ENCODE data around the gene LRRC59.
A peak's percentile ranks its signal among the peaks of the same experiment; 100 is the strongest.
"Not testable (repeated sequence)": the region's sequence is repeated elsewhere in the genome, so short reads cannot be mapped to it uniquely, and the experiment has no call there.

Gene LRRC59

GRCh38 chr17:50397111-50397918 lies at the start of gene LRRC59:
LRRC59 (minus strand) TSS chr17:50397523; CDS start chr17:50397317, 206 bp downstream.
- peak; percentile 81 for DNase-seq

GRCh38 chr17:50445730-50446325 lies 48.5 kb upstream of the LRRC59 start:
- no peak for DNase-seq

- no peak for DNase-seq
Measured at GRCh38 chr17:50444841-50445715, 47.8 kb upstream of the LRRC59 start.

GRCh38 chr17:50443505-50443974 lies 46.2 kb upstream of the LRRC59 start:
- DNase-seq, result no peak

GRCh38 chr17:50440838-50441829 lies 43.8 kb upstream of the LRRC59 start:
- DNase-seq, result no peak

- peak; percentile 69 for DNase-seq
Measured at GRCh38 chr17:50440172-50440837, 43.0 kb upstream of the LRRC59 start.

GRCh38 chr17:50439008-50439407 lies 41.7 kb upstream of the LRRC59 start:
- DNase-seq, result no peak

GRCh38 chr17:50437409-50437808 lies 40.1 kb upstream of the LRRC59 start:
- no peak for DNase-seq

- DNase-seq, result no peak
Measured at GRCh38 chr17:50432125-50432762, 34.9 kb upstream of the LRRC59 start.

- DNase-seq, result no peak
Measured at GRCh38 chr17:50430821-50431618, 33.7 kb upstream of the LRRC59 start.

- DNase-seq, result no peak
Measured at GRCh38 chr17:50429793-50430192, 32.5 kb upstream of the LRRC59 start.

- no peak for DNase-seq
Measured at GRCh38 chr17:50428831-50429424, 31.6 kb upstream of the LRRC59 start.

- not testable (repeated sequence) for DNase-seq
Measured at GRCh38 chr17:50428126-50428525, 30.8 kb upstream of the LRRC59 start.

GRCh38 chr17:50426814-50427787 lies 29.8 kb upstream of the LRRC59 start:
- DNase-seq, result no peak

- no peak for DNase-seq
Measured at GRCh38 chr17:50426472-50426782, 29.1 kb upstream of the LRRC59 start.

GRCh38 chr17:50425682-50426471 lies 28.6 kb upstream of the LRRC59 start, which contains the start of gene ACSF2:
ACSF2 (plus strand) TSS chr17:50426218; CDS start chr17:50426262, 44 bp downstream.
- DNase-seq, result peak; percentile 52

- DNase-seq, result no peak
Measured at GRCh38 chr17:50424996-50425681, 27.8 kb upstream of the LRRC59 start.
